GM12878 (cell line): Measurements from ENCODE around the gene PPFIA3. TPM values are rescaled to one million over a fixed set of nuclear protein-coding genes. Genes with fewer than 3 reads are reported as not detected.

Experiments used
- ATAC-seq: fragments of 200-7000 bp; cut with Tn5 transposase; 3 replicates; pipeline ENCODE4 v1.9.1; 2020; ENCODE audit warnings: mild to moderate bottlenecking, moderate library complexity
- BruUV-seq: library from RNA; stranded (reverse); fragments of 400-500 nt; replicated peaks from 2 replicates; lab custom pipeline; 2021; lab: Mats Ljungman, UMichigan
- CTCF ChIA-PET: fragments of 300-600 bp; sonication (Branson Sonifier 250); formaldehyde crosslinking; extraction: SDS; loops from one replicate; lab custom pipeline; 2021; ENCODE audit warnings: inconsistent platforms; lab: Yijun Ruan, JAX
- POLR2A ChIA-PET: fragments of 350-600 bp; formaldehyde crosslinking; extraction: SDS; loops from one replicate; lab custom pipeline; 2021; ENCODE audit warnings: inconsistent platforms; lab: Charles Lee
- RAD21 ChIA-PET: fragments of 300-600 bp; sonication (Branson Sonifier 250); formaldehyde crosslinking; loops from one replicate; lab custom pipeline; 2023; ENCODE audit warnings: antibody characterized with exemption; ENCODE audit not compliant: unreplicated experiment; lab: Charles Lee
- SMC1A ChIA-PET: fragments of 300-600 bp; sonication (Branson Sonifier 250); formaldehyde crosslinking; loops from one replicate; lab custom pipeline; 2023; ENCODE audit not compliant: unreplicated experiment, uncharacterized antibody; lab: Charles Lee
- DNase-seq: peaks from one replicate; pipeline ENCODE4 v3.0.0-alpha.2; 2011; ENCODE audit warnings: low read depth, low spot score
- FAIRE-seq: peaks from 3 replicates; lab custom pipeline; 2011; peaks lifted over from hg19 to GRCh38; lab: Jason Lieb, UNC
- H2AFZ ChIP-seq: 2 replicates; pipeline ENCODE4 v1.6.0; 2011; ENCODE audit warnings: low read depth, low read length, control low read depth; ENCODE audit not compliant: control insufficient read depth
- H3K27ac ChIP-seq: 2 replicates; pipeline ENCODE4 v1.5.1; 2011; ENCODE audit warnings: control low read depth; ENCODE audit not compliant: control insufficient read depth, insufficient read depth
- H3K27me3 ChIP-seq, 2 experiments: replicated peaks in 1 of 2; 2 replicates each; pipeline versions ENCODE4 v1.6.0 to v1.6.1; 2011; ENCODE audit warnings: low read length in 1 of 2; ENCODE audit not compliant: control insufficient read depth in 2 of 2, insufficient read depth in 2 of 2
- H3K36me3 ChIP-seq, 2 experiments: 2 replicates each; pipeline ENCODE4 v1.5.1; 2011; ENCODE audit warnings: low read length in 1 of 2; ENCODE audit not compliant: control insufficient read depth in 2 of 2, insufficient read depth in 2 of 2
- H3K4me1 ChIP-seq: 2 replicates; pipeline ENCODE4 v1.6.1; 2011; ENCODE audit warnings: mild to moderate bottlenecking, low read length, moderate library complexity, mixed read lengths; ENCODE audit not compliant: control insufficient read depth, insufficient read depth
- H3K4me2 ChIP-seq: 2 replicates; pipeline ENCODE4 v1.6.0; 2011; ENCODE audit warnings: control low read depth; ENCODE audit not compliant: control insufficient read depth, insufficient read depth
- H3K4me3 ChIP-seq: fragments of 200-600 bp; sonication (generic); 2 replicates; pipeline ENCODE4 v1.5.1; 2016
- H3K79me2 ChIP-seq: 2 replicates; pipeline ENCODE4 v1.6.0; 2011; ENCODE audit warnings: low read length; ENCODE audit not compliant: control insufficient read depth, insufficient read depth
- H3K9ac ChIP-seq: 2 replicates; pipeline ENCODE4 v1.8.0; 2011; ENCODE audit warnings: low read length, control low read depth, mixed read lengths; ENCODE audit not compliant: control insufficient read depth, insufficient read depth
- H3K9me3 ChIP-seq: replicated peaks from 3 replicates; pipeline ENCODE4 v1.5.1; 2011; ENCODE audit warnings: mild to moderate bottlenecking, low read length; ENCODE audit not compliant: control insufficient read depth, insufficient read depth
- H4K20me1 ChIP-seq: 2 replicates; pipeline ENCODE4 v1.6.0; 2011; ENCODE audit not compliant: control insufficient read depth, insufficient read depth
- CBX3 ChIP-seq: fragments of 200-600 bp; sonication (generic); IDR thresholded peaks from 2 replicates; pipeline ENCODE4 v1.6.1; 2016; ENCODE audit warnings: low read depth, borderline replicate concordance
- EP300 ChIP-seq, 2 experiments: fragments of 150-350 bp in 1 of 2; IDR thresholded peaks; 2 replicates each; pipeline ENCODE4 v1.6.1; 2011 to 2012; ENCODE audit warnings: low read depth in 2 of 2, low read length in 2 of 2, borderline replicate concordance in 1 of 2, improper control_type of control experiment in 1 of 2, inconsistent platforms in 1 of 2; ENCODE audit not compliant: control insufficient read depth in 1 of 2
- FOXK2 ChIP-seq: fragments of 450-650 bp; IDR thresholded peaks from 2 replicates; pipeline ENCODE4 v1.6.1; 2017; ENCODE audit warnings: mild to moderate bottlenecking, moderate library complexity
- HDGF ChIP-seq: fragments of 450-650 bp; IDR thresholded peaks from 2 replicates; pipeline ENCODE4 v1.6.1; 2016; ENCODE audit warnings: antibody characterized with exemption
- IKZF2 ChIP-seq, 2 experiments: fragments of 450-650 bp; IDR thresholded peaks; 2 replicates each; pipeline ENCODE4 v1.6.1; 2017; ENCODE audit warnings: mild to moderate bottlenecking in 2 of 2, moderate library complexity in 2 of 2
- IRF5 ChIP-seq: fragments of 450-650 bp; IDR thresholded peaks from 2 replicates; pipeline ENCODE4 v1.6.1; 2017; ENCODE audit warnings: borderline replicate concordance
- MEF2B ChIP-seq: fragments of 450-650 bp; IDR thresholded peaks from 2 replicates; pipeline ENCODE4 v1.6.1; 2018; ENCODE audit warnings: mild to moderate bottlenecking, moderate library complexity; ENCODE audit not compliant: partially characterized antibody, poor library complexity, severe bottlenecking
- NFYB ChIP-seq: IDR thresholded peaks from 2 replicates; pipeline ENCODE4 v1.6.1; 2011; ENCODE audit warnings: low read depth, mild to moderate bottlenecking, low read length, improper control_type of control experiment, moderate library complexity; ENCODE audit not compliant: insufficient read depth
- NKRF ChIP-seq: fragments of 450-650 bp; conservative IDR thresholded peaks from 2 replicates; pipeline ENCODE4 v1.6.1; 2017; ENCODE audit warnings: mild to moderate bottlenecking, moderate library complexity
- PAX8 ChIP-seq: fragments of 450-650 bp; IDR thresholded peaks from 2 replicates; pipeline ENCODE4 v1.6.1; 2017; ENCODE audit warnings: mild to moderate bottlenecking, moderate library complexity
- POLR2A ChIP-seq: IDR thresholded peaks from 2 replicates; pipeline ENCODE4 v1.6.1; 2011; ENCODE audit warnings: low read depth, mild to moderate bottlenecking, low read length
- RELA ChIP-seq: fragments of 450-650 bp; IDR thresholded peaks from 2 replicates; pipeline ENCODE4 v1.8.0; 2014; ENCODE audit warnings: borderline replicate concordance; ENCODE audit not compliant: partially characterized antibody
- SKIL ChIP-seq: fragments of 450-650 bp; IDR thresholded peaks from 2 replicates; pipeline ENCODE4 v1.6.1; 2017; ENCODE audit warnings: mild to moderate bottlenecking, low read depth, inconsistent platforms; ENCODE audit not compliant: poor library complexity, severe bottlenecking
- SPI1 ChIP-seq: IDR thresholded peaks from 2 replicates; pipeline ENCODE4 v1.6.1; 2011; ENCODE audit warnings: low read depth, mild to moderate bottlenecking, low read length, moderate library complexity, borderline replicate concordance; ENCODE audit not compliant: insufficient read depth
- WRNIP1 ChIP-seq: IDR thresholded peaks from 2 replicates; pipeline ENCODE4 v1.6.1; 2011; ENCODE audit warnings: low read depth, low read length, improper control_type of control experiment, borderline replicate concordance
- YBX1 ChIP-seq: fragments of 450-650 bp; IDR thresholded peaks from 2 replicates; pipeline ENCODE4 v1.6.1; 2016; ENCODE audit warnings: antibody characterized with exemption
- WGBS: methylation state at CpG from one replicate; pipeline ENCODE4 v1.1.6; 2016; ENCODE audit warnings: low lambda C conversion rate; ENCODE audit not compliant: insufficient replicate concordance, insufficient coverage; ENCODE audit errors: missing lambda C conversion rate; 5-methylcytosine and 5-hydroxymethylcytosine counted together
- in situ Hi-C: fragments of 300-500 bp; cut with MboI; formaldehyde crosslinking; loops from 9 replicates; pipeline ENCODE4 v1.14.3; 2018; ENCODE audit warnings: mixed read lengths
- intact Hi-C: fragments of 100-400 bp; cut with micrococcal nuclease; formaldehyde crosslinking; loops from one replicate; pipeline ENCODE4 v1.14.2; 2022; ENCODE audit not compliant: unreplicated experiment
- polyA plus RNA-seq, 11 experiments: library from polyadenylated mRNA; depleted of rRNA in 4 of 11; unstranded in 6 of 11; stranded (reverse) in 5 of 11; fragments of >200 nt; fragmentation: Nextera tagmentation in 4 of 11; fragmentation: Illumina TruSeq in 1 of 11; extraction: Ambion mirVana in 4 of 11; extraction: Trizol in 1 of 11; gene quantifications; 1 replicate in 1 of 11; 2 replicates in 10 of 11; pipeline versions ENCODE4 v1.2.1 to v1.2.3, GENCODE V29; 2011 to 2016; ENCODE audit warnings: inconsistent platforms in 2 of 11, missing spikeins in 2 of 11, low read depth in 1 of 11
- total RNA-seq, 4 experiments: library from RNA; depleted of rRNA in 3 of 4; stranded (reverse); fragments of >200 nt in 3 of 4; fragmentation: Illumina TruSeq in 1 of 4; extraction: Trizol in 1 of 4; gene quantifications; 2 replicates each; pipeline versions ENCODE4 v1.2.1 to v1.2.3, GENCODE V29; 2013 to 2021

Gene PPFIA3
- total and polyA plus RNA-seq, 10 of the 15 experiments (the other 5 are each of a cell fraction or from before 2014, with no cell fraction given), result 0.11 to 1.7 (median 0.73) TPM; not detected in 3

GRCh38 chr19:49141352-49141751 is 22.0 kb downstream of the PPFIA3 start:
- no peak overlapping the region for H3K4me3 ChIP-seq
- H3K9me3 ChIP-seq, result no peaks in the 10 kb centered on the region
- DNase-seq (no peak), ATAC-seq (no peak), FAIRE-seq (no peak)
- POLR2A ChIA-PET, result no interaction called here
- CTCF ChIA-PET, result interaction anchor here (0.7 to 0.9 kb wide), 2 partner anchors 35 to 84 kb away, joined by 3 read pairs; no protein-coding TSS in a partner anchor
- H2AFZ ChIP-seq, result no peak overlapping the region
- H3K36me3 ChIP-seq, result no peaks in the 10 kb centered on the region
- in situ Hi-C loops (no loop called here), intact Hi-C loops (no loop called here)
- SMC1A ChIA-PET, result no interaction called here
- no peak for TF ChIP-seq IRF5
- TF ChIP-seq NFYB, result no peak
- TF ChIP-seq SKIL, result no peak
- no peak for TF ChIP-seq YBX1
- no peak for TF ChIP-seq POLR2A
- no peak for TF ChIP-seq SPI1
- no peak for TF ChIP-seq FOXK2
- no peak for TF ChIP-seq CBX3
- no peak for TF ChIP-seq EP300 (IDR thresholded peaks at IDR 0.05; ENCODE audit: borderline replicate concordance in 1 of 2, control insufficient read depth in 1 of 2, low read depth in 2 of 2, low read length in 2 of 2)
- TF ChIP-seq WRNIP1, result no peak
- no peak for TF ChIP-seq RELA
- no peak for TF ChIP-seq PAX8
- no peak for TF ChIP-seq NKRF
- TF ChIP-seq MEF2B, result no peak
- no peak for TF ChIP-seq HDGF
- TF ChIP-seq IKZF2 (IDR thresholded peaks at IDR 0.05), result no peak
- 23% methylated on average over 6 of the region's 6 CpGs for WGBS
- no peak overlapping the region for H3K27ac ChIP-seq
- no peaks in the 10 kb centered on the region; the same call in 1 of the 2 replicates for H3K4me1 ChIP-seq
- H3K4me2 ChIP-seq, result no peak overlapping the region
- BruUV-seq, result no TSS peak
- H3K9ac ChIP-seq, result no peak overlapping the region
- no peaks in the 10 kb centered on the region for H4K20me1 ChIP-seq
- H3K79me2 ChIP-seq, result no peaks in the 10 kb centered on the region
- RAD21 ChIA-PET, result no interaction called here
- H3K27me3 ChIP-seq, result no peaks in the 10 kb centered on the region; a peak in 1 of 4 replicates
